ENCODE data around the gene RAB13.

GRCh38 chr1:153940756-153941155 lies 45.4 kb downstream of the RAB13 start:
- TF ChIP-seq TCF12 (IDR thresholded peaks at IDR 0.05) (no peak), RCOR1 (IDR thresholded peaks at IDR 0.05; ENCODE audit: low read length) (no peak), CTCF (IDR thresholded peaks at IDR 0.05) (no peak), IRF3 (IDR thresholded peaks at IDR 0.05; ENCODE audit: low read depth, low read length) (no peak), FOXM1 (IDR thresholded peaks at IDR 0.05; ENCODE audit: low read depth) (no peak), CHD2 (IDR thresholded peaks at IDR 0.05; ENCODE audit: low read length, partially characterized antibody) (no peak), NRF1 (IDR thresholded peaks at IDR 0.05; ENCODE audit: low read depth, low read length) (no peak), MAX (IDR thresholded peaks at IDR 0.05; ENCODE audit: low read depth) (no peak), POLR2AphosphoS5 (IDR thresholded peaks at IDR 0.05; ENCODE audit: low read depth, low read length) (no peak), RFX5 (IDR thresholded peaks at IDR 0.05; ENCODE audit: low read length) (no peak), MEF2A (IDR thresholded peaks at IDR 0.05; ENCODE audit: borderline replicate concordance, low read depth) (no peak)
